ENCODE results near the gene TRIM42.

- TF ChIP-seq MAX (IDR thresholded peaks at IDR 0.05) (no peak), JUND (IDR thresholded peaks at IDR 0.05) (no peak), FOSL1 (IDR thresholded peaks at IDR 0.05; ENCODE audit: low read depth) (no peak), ELF1 (IDR thresholded peaks at IDR 0.05; ENCODE audit: borderline replicate concordance, low read depth) (no peak), REST (IDR thresholded peaks at IDR 0.05; ENCODE audit: low read depth) (no peak), CEBPB (IDR thresholded peaks at IDR 0.05; ENCODE audit: low read depth) (no peak)
Measured at GRCh38 chr3:140629357-140630137, 48.3 kb upstream of the TRIM42 start.

Measured in HCT116 (cell line).